GM21723 (cell line): ENCODE measurements around the gene LGALS14.
"Not testable (repeated sequence)": the region's sequence is repeated elsewhere in the genome, so short reads cannot be mapped to it uniquely, and the experiment has no call there.

Experiments used
- ATAC-seq: cut with Tn5 transposase; IDR thresholded peaks from one replicate; pipeline ENCODE4 v1.9.1; 2021; ENCODE audit warnings: mild to moderate bottlenecking, moderate library complexity; ENCODE audit not compliant: unreplicated experiment

The LGALS14 gene

DNA sequence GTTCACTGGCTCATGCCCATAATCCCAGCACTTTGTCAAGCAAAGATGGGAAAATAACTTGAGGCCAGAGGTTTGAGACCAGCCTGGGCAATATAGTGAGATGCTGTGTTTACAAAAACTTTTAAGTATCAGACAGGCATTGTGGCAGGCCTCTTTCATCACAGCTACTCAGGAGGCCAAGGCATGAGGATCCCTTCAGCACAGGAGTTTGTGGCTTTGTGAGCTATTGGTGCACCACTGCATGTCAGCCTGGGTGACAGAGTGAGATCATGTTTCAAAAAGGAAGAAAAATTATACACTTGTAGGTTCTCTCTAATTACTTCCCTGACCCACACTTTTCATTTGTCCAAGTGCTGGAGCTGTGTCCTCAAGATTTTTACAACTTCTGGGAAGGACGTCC is 11.5 kb upstream of the LGALS14 start:
- ATAC-seq, result no peak

- no peak for ATAC-seq
Observed at GRCh38 chr19:39695759-39696158, 8.5 kb upstream of the LGALS14 start.

GRCh38 chr19:39696387-39696786 is 7.9 kb upstream of the LGALS14 start:
- ATAC-seq, result no peak

DNA sequence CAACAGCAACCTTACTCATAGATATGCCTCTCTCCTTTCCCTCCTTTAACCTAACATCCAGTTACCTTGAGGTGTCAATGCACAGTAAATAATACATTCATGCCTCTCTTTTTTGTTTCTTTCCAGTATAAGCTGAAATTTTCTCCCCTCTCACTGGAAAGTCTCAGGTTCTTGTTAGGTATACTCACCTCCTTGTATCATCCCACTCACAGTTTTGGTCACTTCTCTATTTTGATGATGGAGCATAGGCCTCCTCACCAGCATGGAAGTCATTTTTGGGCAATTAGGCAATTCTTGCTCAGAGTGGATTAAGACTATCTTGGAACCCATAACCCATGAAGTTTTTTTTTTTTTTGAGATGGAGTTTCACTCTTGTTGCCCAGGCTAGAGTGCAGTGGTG is 5.7 kb upstream of the LGALS14 start:
- no peak for ATAC-seq

GRCh38 chr19:39701291-39701690 is 3.0 kb upstream of the LGALS14 start:
- peak; percentile 60 for ATAC-seq

GRCh38 chr19:39705578-39706188 is 1.4 kb downstream of the LGALS14 start:
- no peak for ATAC-seq

DNA sequence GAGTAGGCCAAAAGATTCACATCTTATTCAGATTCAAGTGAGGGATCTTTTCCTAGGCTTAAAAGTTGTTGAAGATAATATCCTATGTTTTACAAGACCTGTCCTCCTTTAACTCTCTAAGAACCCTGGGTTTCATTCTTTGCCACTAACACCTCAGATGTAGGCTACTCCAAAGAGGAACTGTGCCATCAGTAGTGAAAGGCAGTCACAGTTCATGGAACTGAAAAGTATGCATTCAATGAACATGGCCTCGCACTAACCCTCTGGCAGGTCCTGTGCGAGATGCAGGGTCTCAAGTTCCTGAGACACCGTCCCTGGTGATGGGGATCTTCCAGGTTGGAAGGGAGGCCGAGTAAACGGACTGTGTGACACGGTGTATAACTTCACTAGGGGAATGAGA is 4.3 kb downstream of the LGALS14 start:
- ATAC-seq, result no peak

DNA sequence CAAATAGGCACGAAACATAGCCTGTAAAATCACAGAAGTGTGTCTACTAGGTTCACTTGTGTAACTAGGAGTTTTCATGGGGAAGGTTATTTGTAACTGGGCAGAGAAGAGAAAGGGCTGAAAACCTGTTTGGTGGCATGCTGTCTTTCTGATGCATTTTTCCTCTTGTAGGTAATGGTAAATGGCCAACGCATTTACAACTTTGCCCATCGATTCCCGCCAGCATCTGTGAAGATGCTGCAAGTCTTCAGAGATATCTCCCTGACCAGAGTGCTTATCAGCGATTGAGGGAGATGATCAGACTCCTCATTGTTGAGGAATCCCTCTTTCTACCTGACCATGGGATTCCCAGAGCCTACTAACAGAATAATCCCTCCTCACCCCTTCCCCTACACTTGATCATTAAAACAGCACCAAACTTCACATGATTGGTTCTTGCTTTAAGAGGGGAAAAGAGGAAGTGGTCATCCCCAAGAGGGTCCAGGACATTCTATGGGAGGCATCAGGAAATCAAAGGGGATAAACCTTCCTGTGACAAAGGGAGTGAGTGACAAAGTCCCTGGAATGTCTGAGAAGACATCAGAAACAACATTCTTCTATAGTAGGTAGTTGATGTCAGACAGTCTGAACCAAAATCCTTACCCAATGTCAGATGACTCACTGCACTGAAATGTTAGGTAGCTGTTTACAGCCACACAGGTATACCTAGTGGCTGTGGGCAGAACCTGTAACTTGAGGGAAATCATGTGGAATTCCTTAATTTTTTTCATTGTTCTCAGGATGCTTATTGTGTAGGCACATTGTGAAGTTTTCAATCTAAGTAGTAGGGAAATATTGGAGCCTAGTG is 5.0 kb downstream of the LGALS14 start:
- no peak for ATAC-seq

DNA sequence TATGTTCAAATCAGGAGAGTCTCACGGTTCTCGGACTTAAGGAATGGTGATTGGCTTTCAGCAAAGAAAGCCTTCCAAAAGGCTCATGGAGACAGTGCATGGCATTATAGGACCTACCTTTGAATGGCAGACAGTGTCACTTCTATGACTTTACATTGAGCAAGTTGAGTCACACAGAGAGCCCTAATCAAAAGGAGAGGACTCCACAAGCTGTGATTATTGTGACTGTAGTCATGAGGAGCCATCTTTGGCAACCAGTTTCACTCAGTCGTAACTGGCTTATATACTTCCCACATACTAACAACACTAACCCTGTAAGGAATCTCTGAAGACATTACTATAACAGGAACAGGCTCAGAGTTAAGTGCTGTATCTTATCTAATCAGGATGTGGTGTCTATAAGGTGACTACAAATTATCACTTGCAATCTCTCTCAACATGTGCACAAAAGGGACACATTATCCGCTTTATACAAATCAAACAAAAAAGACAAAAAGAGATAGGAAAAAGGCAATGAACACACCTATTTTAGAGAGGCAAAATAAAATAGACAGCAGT is 6.1 kb downstream of the LGALS14 start:
- no peak for ATAC-seq

DNA sequence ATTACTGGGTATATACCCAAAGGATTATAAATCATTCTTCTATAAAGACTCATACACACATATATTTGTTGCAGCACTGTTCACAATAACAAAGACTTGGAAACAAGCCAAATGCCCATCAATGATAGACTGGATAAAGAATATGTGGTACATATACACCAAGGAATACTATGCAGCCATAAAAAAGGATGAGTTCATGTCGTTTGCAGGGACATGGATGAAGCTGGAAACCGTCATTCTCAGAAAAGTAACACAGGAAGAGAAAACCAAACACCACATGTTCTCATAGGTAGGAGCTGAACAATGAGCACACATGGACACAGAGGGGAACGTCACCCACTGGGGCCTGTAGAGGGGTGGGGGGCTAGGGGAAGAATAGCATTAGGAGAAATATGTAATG is 15.9 kb downstream of the LGALS14 start:
- not testable (repeated sequence) for ATAC-seq

DNA sequence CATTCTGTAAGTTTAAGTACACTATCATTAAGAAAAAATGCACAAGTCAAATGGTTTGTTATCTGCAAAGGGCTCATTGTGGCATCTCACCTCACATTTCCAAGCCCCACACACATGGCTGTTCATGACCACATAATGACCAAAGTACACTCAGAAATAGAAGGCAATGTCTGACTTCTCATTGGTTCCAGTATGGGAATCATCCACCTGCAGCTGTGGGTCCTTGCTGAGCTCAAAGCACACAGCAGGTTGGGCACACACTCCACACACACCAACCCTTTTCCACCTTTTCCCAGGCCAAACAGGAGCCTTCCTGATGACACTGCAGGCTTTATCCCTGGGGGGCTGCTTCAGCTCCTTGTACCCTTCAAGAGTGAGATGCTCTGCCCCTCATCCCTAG is 21.7 kb downstream of the LGALS14 start:
- ATAC-seq, result no peak

DNA sequence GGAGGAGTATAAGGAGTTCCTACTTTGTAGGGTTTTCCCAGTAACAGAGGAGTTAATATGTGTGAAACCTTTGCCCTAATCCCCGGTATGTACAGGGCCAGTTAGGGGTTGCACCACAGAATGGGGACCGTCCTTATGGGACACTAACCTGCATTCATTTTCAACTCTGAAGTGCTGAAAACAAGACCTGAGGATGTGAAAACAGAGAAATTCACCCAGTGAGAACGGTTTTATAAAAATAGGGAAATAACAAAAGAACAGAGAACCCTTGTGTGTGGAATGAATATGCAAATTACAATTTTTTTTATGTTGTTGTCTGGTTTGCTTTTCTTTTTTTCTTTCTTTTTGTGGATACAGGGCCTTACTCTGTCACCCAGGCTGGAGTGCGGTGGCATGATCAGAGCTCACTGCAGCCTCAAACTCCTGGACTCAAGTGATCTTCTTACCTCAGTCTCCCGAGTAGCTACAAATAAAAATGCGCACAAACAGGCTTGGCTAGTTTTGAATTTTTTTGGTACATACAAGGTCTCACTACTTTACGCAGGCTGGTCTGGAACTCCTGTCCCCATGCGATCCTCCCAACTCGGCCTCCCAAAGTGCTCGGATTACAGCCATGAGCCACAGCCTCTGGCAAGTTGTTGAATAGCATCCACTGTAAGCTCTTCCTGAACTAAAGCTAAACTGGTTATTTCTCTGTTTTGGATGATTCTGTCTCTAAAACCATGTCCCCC is 23.0 kb downstream of the LGALS14 start:
- no peak for ATAC-seq

GRCh38 chr19:39728040-39728439 is 23.8 kb downstream of the LGALS14 start:
- no peak for ATAC-seq

DNA sequence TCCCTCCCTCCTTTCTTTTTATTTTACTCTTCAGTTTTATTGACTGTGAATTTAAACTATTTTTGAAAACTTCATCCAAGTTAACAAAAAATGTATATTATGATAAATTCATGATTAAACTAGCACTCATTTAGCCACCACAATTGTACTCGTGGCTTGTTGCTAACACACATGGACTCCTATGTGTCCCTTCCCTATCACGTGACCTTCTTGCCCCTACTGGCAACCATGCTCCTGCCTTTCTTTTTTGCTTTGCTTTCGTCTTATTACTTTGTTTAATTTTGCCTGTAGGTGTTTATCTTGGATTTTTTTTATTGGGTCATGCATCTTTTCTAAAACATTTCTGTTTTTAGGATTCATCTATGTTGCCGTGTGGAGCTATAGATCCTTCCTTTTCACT is 25.3 kb downstream of the LGALS14 start:
- ATAC-seq, result no peak

- no peak for ATAC-seq
Observed at GRCh38 chr19:39731685-39732084, 27.4 kb downstream of the LGALS14 start.

DNA sequence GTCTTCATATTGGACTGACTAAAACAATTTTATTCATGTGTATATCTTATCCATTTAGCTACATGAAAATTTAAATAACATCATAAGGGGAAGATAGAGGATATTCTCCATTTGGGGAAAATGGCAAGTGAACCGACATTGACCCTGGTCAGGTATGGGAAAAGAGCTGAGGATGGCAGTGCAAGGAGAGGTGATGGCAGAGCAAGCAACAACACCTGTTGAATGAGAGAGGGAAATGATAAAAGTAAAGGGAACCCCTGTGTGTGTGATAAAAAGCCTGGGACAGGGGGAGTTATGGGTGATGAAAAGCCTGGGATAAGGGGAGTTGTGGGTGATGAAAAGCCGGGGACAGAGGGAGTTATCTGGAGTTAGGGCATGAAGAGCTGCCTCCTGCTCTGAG is 29.6 kb downstream of the LGALS14 start:
- ATAC-seq, result no peak

- ATAC-seq, result no peak
Observed at GRCh38 chr19:39735688-39736087, 31.4 kb downstream of the LGALS14 start.

- no peak for ATAC-seq
Observed at GRCh38 chr19:39736088-39736487, 31.8 kb downstream of the LGALS14 start.

GRCh38 chr19:39737351-39737750 is 33.1 kb downstream of the LGALS14 start:
- ATAC-seq, result no peak

DNA sequence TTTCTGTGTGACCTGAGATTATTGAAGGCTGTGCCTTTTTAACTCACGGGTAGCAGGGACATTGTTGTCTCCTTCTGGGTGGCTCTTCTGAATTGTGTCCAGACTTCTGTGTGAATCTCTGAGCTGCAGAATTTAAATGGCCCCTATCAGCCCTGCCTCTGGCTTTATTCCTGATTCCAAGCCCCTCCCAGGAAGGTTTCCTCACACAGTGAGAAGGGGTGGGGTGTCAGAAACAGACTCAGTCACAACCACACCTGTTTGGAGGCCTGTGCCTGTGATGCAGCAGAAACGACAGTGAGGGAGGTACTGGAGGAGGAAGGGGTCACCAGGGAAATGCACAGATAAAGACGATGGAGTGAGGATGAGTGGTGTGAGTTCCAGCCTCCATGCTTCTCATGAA is 33.6 kb downstream of the LGALS14 start, which contains the start of gene CLC:
CLC (minus strand) TSS at position 139 of the 400 bp plus-strand sequence; CDS start at position 62, 77 bp downstream.
- ATAC-seq, result no peak

DNA sequence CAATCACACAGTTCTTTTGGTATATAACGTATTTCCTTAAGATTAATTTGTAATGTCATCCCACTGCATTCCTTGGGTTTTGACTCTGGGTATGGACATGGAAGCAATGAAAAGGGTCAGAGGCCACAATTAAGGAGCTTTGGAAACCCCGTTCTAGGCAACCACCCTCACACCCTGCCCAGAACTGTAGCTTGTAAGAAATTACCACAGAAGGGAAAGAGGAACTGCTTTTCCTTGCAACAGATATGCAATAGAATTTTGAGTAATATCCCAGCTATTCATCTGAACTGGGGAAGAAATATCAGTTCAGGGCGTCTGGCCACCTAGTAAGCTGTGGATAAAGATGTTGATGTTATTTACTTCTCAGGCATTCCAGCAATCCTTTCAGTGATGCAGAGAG is 34.5 kb downstream of the LGALS14 start:
- ATAC-seq, result no peak
